ENCODE results near the gene DNAJB5.

DNAJB5 gene

GRCh38 chr9:34985311-34985899 is 4.1 kb upstream of the DNAJB5 start:
- DNase-seq: peak in 1 of 2 experiments; percentile 14

- DNase-seq: peak in 1 of 2 experiments; percentile 13
Measured at GRCh38 chr9:34986540-34987047, 3.0 kb upstream of the DNAJB5 start.

GRCh38 chr9:34987160-34987901 is 2.2 kb upstream of the DNAJB5 start:
- peak in 1 of 2 experiments; percentile 24 for DNase-seq

GRCh38 chr9:34988218-34989002 is 1.1 kb upstream of the DNAJB5 start:
- DNase-seq: peak in 1 of 2 experiments; percentile 11

- peak in 1 of 2 experiments; percentile 17 for DNase-seq
Measured at GRCh38 chr9:34989946-34990635, 546 bp downstream of the DNAJB5 start.

GRCh38 chr9:34990908-34991606 is 1.5 kb downstream of the DNAJB5 start:
- no peak for DNase-seq

GRCh38 chr9:34991607-34992375 is 2.2 kb downstream of the DNAJB5 start:
- no peak for DNase-seq

- DNase-seq: no peak
Measured at GRCh38 chr9:34992376-34992951, 2.9 kb downstream of the DNAJB5 start.

- DNase-seq: peak in 1 of 2 experiments; percentile 23
Measured at GRCh38 chr9:34993502-34994259, 4.1 kb downstream of the DNAJB5 start.

- DNase-seq: peak in 1 of 2 experiments; percentile 19
Measured at GRCh38 chr9:34994260-34994899, 4.8 kb downstream of the DNAJB5 start.

- DNase-seq: no peak
Measured at GRCh38 chr9:34994900-34995669, 5.5 kb downstream of the DNAJB5 start.

GRCh38 chr9:34995670-34996060 is 6.1 kb downstream of the DNAJB5 start:
- DNase-seq: no peak

GRCh38 chr9:34996181-34996904 is 6.8 kb downstream of the DNAJB5 start:
- no peak for DNase-seq

GRCh38 chr9:34996905-34997279 is 7.3 kb downstream of the DNAJB5 start:
- no peak for DNase-seq

GRCh38 chr9:34997379-34997781 is 7.8 kb downstream of the DNAJB5 start:
- DNase-seq: no peak

- no peak for DNase-seq
Measured at GRCh38 chr9:34998266-34998665, 8.7 kb downstream of the DNAJB5 start.

GRCh38 chr9:34999576-34999975 is 10.0 kb downstream of the DNAJB5 start:
- no peak for DNase-seq

Data from SHP77 (cell line).